Stimulated activated CD4-positive, alpha-beta T cell treated with anti-CD3 and anti-CD28 coated beads, Interleukin-1b, Interleukin-23, amount 100 ng/mL, for 24 hours (primary cell): ENCODE results near the gene GPRASP2.
"Not testable (repeated sequence)": the region's sequence is repeated elsewhere in the genome, so short reads cannot be mapped to it uniquely, and the experiment has no call there.

Experiments used
- DNase-seq, 4 experiments: peaks; one replicate each; pipeline ENCODE4 v3.0.0-alpha.2; 2020; ENCODE audit warnings: low read depth in 4 of 4, low spot score in 1 of 4

The GPRASP2 gene

GRCh38 chrX:102712216-102712966 is at the start of gene GPRASP2:
TSS of gene GPRASP2 (plus strand) at chrX:102712448. CDS start at chrX:102714870, 2,422 bp downstream.
- no peak for DNase-seq

GRCh38 chrX:102663820-102664219 is 48.4 kb upstream of the GPRASP2 start:
- not testable (repeated sequence) for DNase-seq

GRCh38 chrX:102667034-102667433 is 45.2 kb upstream of the GPRASP2 start:
- DNase-seq = not testable (repeated sequence)

- DNase-seq = no peak
These were observed 42.7 kb upstream of the GPRASP2 start for GRCh38 chrX:102669526-102669925.

- DNase-seq = no peak
These were observed 39.4 kb upstream of the GPRASP2 start for GRCh38 chrX:102672856-102673255.

- DNase-seq = not testable (repeated sequence)
These were observed 34.8 kb upstream of the GPRASP2 start for GRCh38 chrX:102677479-102677878.

GRCh38 chrX:102684772-102685520 is 27.3 kb upstream of the GPRASP2 start:
- no peak for DNase-seq

GRCh38 chrX:102694749-102695148 is 17.5 kb upstream of the GPRASP2 start:
- no peak for DNase-seq

- no peak for DNase-seq
These were observed 15.9 kb upstream of the GPRASP2 start for GRCh38 chrX:102696306-102696705.

GRCh38 chrX:102697494-102697893 is 14.8 kb upstream of the GPRASP2 start:
- no peak for DNase-seq

- no peak for DNase-seq
These were observed 3.3 kb upstream of the GPRASP2 start for GRCh38 chrX:102708900-102709299.

- no peak for DNase-seq
These were observed 404 bp upstream of the GPRASP2 start for GRCh38 chrX:102711872-102712215.

- DNase-seq = no peak
These were observed 855 bp downstream of the GPRASP2 start for GRCh38 chrX:102712981-102713625.

GRCh38 chrX:102714994-102715393 is 2.7 kb downstream of the GPRASP2 start:
- no peak for DNase-seq

GRCh38 chrX:102715967-102716366 is 3.7 kb downstream of the GPRASP2 start:
- no peak for DNase-seq

- peak; percentile 20 to 62 (median 49) for DNase-seq
These were observed 8.3 kb downstream of the GPRASP2 start, which contains the start of gene GPRASP3 for GRCh38 chrX:102720237-102721168. TSS of gene GPRASP3 (plus strand) at chrX:102720743. CDS start at chrX:102748996, 28,253 bp downstream.

GRCh38 chrX:102721169-102721506 is 8.9 kb downstream of the GPRASP2 start:
- DNase-seq = not testable (repeated sequence)

- DNase-seq = no peak
These were observed 11.2 kb downstream of the GPRASP2 start for GRCh38 chrX:102723456-102723855.

GRCh38 chrX:102727761-102728160 is 15.5 kb downstream of the GPRASP2 start:
- DNase-seq = no peak

GRCh38 chrX:102728646-102729045 is 16.4 kb downstream of the GPRASP2 start:
- DNase-seq = no peak

GRCh38 chrX:102739657-102740056 is 27.4 kb downstream of the GPRASP2 start:
- no peak for DNase-seq
